Spleen (tissue), 11 donors: Measurements from ENCODE around the gene CROCC. TPM values are rescaled to one million over a fixed set of nuclear protein-coding genes. Genes with fewer than 3 reads are reported as not detected.
"Not testable (repeated sequence)": the region's sequence is repeated elsewhere in the genome, so short reads cannot be mapped to it uniquely, and the experiment has no call there.

ENCODE experiments used
- DNase-seq: peaks from one replicate; pipeline ENCODE4 v3.0.0-alpha.2; 2020
- H3K27ac ChIP-seq, 8 donors: fragments of 200-600 bp; sonication (generic) in 7 of 8; 1 replicate in 4 of 8; 2 replicates in 4 of 8; pipeline versions ENCODE4 v1.5.0 to v1.8.0; 2016 to 2021; ENCODE audit warnings: inconsistent platforms in 4 of 8, mild to moderate bottlenecking in 4 of 8, moderate library complexity in 1 of 8
- H3K27me3 ChIP-seq, 7 donors: fragments of 200-600 bp; sonication (generic) in 6 of 7; replicated peaks in 1 of 7; 1 replicate in 4 of 7; 2 replicates in 3 of 7; pipeline versions ENCODE4 v1.5.0 to v1.8.0; 2016 to 2021; ENCODE audit warnings: inconsistent platforms in 3 of 7, mild to moderate bottlenecking in 1 of 7
- H3K36me3 ChIP-seq, 6 donors: fragments of 200-600 bp; sonication (generic) in 5 of 6; 1 replicate in 4 of 6; 2 replicates in 2 of 6; pipeline versions ENCODE4 v1.5.0 to v1.8.0; 2016 to 2021; ENCODE audit warnings: inconsistent platforms in 2 of 6
- H3K4me1 ChIP-seq, 6 donors: fragments of 200-600 bp; sonication (generic) in 5 of 6; 1 replicate in 3 of 6; 2 replicates in 3 of 6; pipeline versions ENCODE4 v1.5.0 to v1.8.0; 2016 to 2021; ENCODE audit warnings: inconsistent platforms in 3 of 6
- H3K4me3 ChIP-seq, 8 donors: fragments of 200-600 bp; sonication (generic) in 7 of 8; 1 replicate in 4 of 8; 2 replicates in 4 of 8; pipeline versions ENCODE4 v1.5.0 to v1.8.0; 2016 to 2021; ENCODE audit warnings: inconsistent platforms in 4 of 8, mild to moderate bottlenecking in 4 of 8, moderate library complexity in 2 of 8
- H3K9me3 ChIP-seq, 8 donors: fragments of 200-600 bp; sonication (generic) in 7 of 8; 1 replicate in 4 of 8; 2 replicates in 4 of 8; pipeline versions ENCODE4 v1.5.0 to v1.8.0; 2016 to 2021; ENCODE audit warnings: inconsistent platforms in 4 of 8
- POLR2A ChIP-seq, 3 donors: fragments of 450-650 bp; IDR thresholded peaks; one replicate each; pipeline ENCODE4 v1.5.1; 2017; ENCODE audit warnings: antibody characterized with exemption in 3 of 3, mild to moderate bottlenecking in 1 of 3
- POLR2AphosphoS5 ChIP-seq, 3 donors: sonication (generic); formaldehyde crosslinking; IDR thresholded peaks; one replicate each; pipeline ENCODE4 v1.5.1; 2017; ENCODE audit warnings: antibody characterized with exemption in 3 of 3
- WGBS, 5 donors: extraction: QIAGEN DNeasy Blood & Tissue Kit in 3 of 5; methylation state at CpG; one replicate each; pipeline versions ENCODE4 v1.1.5 to v1.1.7; 2013 to 2018; 5-methylcytosine and 5-hydroxymethylcytosine counted together
- intact Hi-C: fragments of 100-400 bp; cut with DNase I; formaldehyde crosslinking; loops from one replicate; pipeline ENCODE4 v1.15.0; 2023; ENCODE audit warnings: low total_unique reads
- polyA plus RNA-seq, 3 donors: library from polyadenylated mRNA; stranded (reverse); fragments of 200-250 nt; gene quantifications; one replicate each; pipeline ENCODE4 v1.2.1, GENCODE V29; 2013
- total RNA-seq, 7 donors: library from RNA; depleted of rRNA in 3 of 7; stranded (reverse); fragments of >200 nt in 3 of 7; fragmentation: NEBNext Ultra II Directional in 4 of 7; extraction: Animal tissue kit (Norgen Biotek cat#: 25700) in 4 of 7; gene quantifications; one replicate each; pipeline versions ENCODE4 v1.1.0 to v1.2.1, GENCODE V29; 2016 to 2021
- TF ChIP-seq, protein P1 (sequence below), 11 experiments: fragments of 200-600 bp in 7 of 11; fragments of 450-650 bp in 4 of 11; sonication (generic) in 4 of 11; IDR thresholded peaks in 8 of 11; conservative IDR thresholded peaks in 3 of 11; 1 replicate in 7 of 11; 2 replicates in 4 of 11; pipeline versions ENCODE4 v1.4.0 to v1.8.0; 2016 to 2021; ENCODE audit warnings: antibody characterized with exemption in 11 of 11, inconsistent platforms in 4 of 11, mild to moderate bottlenecking in 1 of 11
- donor health status: healthy with polysubstance abuse.
- donor health status: DM: no; HTN: no; CAD: no; lungs with moderate emphysema.
- donor health status: DM: no; HTN: no; CAD: no.
- donor health status: Bipolar disorder and iron deficiency.
- donor health status: healthy.
- donor health status: DM: no; HTN: no; CAD: no.
- donor health status: DM: yes; HTN: yes; CAD: no.

CROCC gene
- total and polyA plus RNA-seq, 10 donors: 14.5 to 55.4 (median 30.7) TPM

DNA sequence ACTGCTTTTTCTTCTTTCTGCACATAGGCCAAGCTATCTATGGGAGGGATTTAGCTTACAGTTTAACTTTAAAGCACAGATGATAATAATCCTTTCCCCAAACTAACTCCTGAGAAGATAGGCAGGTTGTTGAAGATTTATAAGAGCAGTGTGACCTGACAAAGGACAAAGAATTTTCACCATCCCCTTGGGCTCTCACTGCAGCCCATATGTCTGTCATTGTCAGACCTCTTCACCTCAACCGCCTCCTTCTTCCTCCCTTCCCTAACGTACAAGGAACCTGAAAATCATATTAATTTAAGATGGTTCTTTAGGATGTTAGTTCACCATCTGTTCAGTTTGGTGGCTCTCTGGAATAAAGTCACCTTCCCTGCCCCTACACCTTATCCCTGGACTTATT lies 21.0 kb upstream of the CROCC start:
- Histone ChIP-seq H3K4me3 (no peak overlapping the region), H3K4me1 (peaks cover 14 to 60% (median 39%) of the 10 kb centered on the region in 6 donors), H3K9me3 (peaks cover 0 to 6% (median 5%) of the 10 kb centered on the region in 8 donors), H3K36me3 (no peaks in the 10 kb centered on the region), H3K27ac (peak overlapping the region in 3 of 8 donors; percentile 0 to 24 (median 9)), H3K27me3 (no peaks in the 10 kb centered on the region)
- intact Hi-C loops: no loop called here
- 45 to 64% (median 59%) methylated on average over 2 of the region's 2 CpGs for WGBS, 5 donors
- DNase-seq: no peak
- TF ChIP-seq POLR2A (IDR thresholded peaks at IDR 0.05): no peak
- no peak for TF ChIP-seq POLR2AphosphoS5 (IDR thresholded peaks at IDR 0.05)
- TF ChIP-seq, protein P1, sequence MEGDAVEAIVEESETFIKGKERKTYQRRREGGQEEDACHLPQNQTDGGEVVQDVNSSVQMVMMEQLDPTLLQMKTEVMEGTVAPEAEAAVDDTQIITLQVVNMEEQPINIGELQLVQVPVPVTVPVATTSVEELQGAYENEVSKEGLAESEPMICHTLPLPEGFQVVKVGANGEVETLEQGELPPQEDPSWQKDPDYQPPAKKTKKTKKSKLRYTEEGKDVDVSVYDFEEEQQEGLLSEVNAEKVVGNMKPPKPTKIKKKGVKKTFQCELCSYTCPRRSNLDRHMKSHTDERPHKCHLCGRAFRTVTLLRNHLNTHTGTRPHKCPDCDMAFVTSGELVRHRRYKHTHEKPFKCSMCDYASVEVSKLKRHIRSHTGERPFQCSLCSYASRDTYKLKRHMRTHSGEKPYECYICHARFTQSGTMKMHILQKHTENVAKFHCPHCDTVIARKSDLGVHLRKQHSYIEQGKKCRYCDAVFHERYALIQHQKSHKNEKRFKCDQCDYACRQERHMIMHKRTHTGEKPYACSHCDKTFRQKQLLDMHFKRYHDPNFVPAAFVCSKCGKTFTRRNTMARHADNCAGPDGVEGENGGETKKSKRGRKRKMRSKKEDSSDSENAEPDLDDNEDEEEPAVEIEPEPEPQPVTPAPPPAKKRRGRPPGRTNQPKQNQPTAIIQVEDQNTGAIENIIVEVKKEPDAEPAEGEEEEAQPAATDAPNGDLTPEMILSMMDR (IDR thresholded peaks at IDR 0.05 in 8 of 11, conservative IDR thresholded peaks at IDR 0.05 in 3 of 11): peak in 3 of 11 experiments; percentile 10 to 27 (median 17)

DNA sequence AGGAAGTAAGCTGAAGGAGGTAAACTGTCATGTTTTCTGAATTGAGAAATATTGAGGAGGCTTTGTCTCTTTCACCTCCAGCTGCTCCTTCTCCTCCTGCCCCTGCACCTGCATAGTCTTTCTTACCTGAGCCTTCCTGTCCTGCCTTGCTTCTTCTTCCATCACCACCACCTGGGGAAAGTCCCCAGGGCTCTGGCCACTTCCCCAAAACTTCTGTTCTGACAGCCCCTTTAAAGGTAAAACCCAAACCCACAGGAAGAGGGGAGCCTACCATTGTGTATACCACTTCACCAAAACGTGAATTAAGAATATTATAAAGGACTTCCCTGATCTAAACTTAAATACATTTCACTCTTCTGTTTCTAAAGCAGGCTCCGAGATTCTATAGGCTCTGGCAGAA lies 20.4 kb upstream of the CROCC start:
- H3K4me3 ChIP-seq, DNase-seq, H3K36me3 ChIP-seq, intact Hi-C loops, H3K27me3 ChIP-seq: not testable (repeated sequence)
- Histone ChIP-seq H3K4me1 (peaks cover 14 to 59% (median 39%) of the 10 kb centered on the region in 6 donors), H3K9me3 (peaks cover 0 to 12% (median 10%) of the 10 kb centered on the region in 8 donors), H3K27ac (peak overlapping the region in 3 of 8 donors; percentile 0 to 65 (median 24))
- 27 to 41% (median 29%) methylated on average over 2 of the region's 2 CpGs for WGBS, 5 donors

DNA sequence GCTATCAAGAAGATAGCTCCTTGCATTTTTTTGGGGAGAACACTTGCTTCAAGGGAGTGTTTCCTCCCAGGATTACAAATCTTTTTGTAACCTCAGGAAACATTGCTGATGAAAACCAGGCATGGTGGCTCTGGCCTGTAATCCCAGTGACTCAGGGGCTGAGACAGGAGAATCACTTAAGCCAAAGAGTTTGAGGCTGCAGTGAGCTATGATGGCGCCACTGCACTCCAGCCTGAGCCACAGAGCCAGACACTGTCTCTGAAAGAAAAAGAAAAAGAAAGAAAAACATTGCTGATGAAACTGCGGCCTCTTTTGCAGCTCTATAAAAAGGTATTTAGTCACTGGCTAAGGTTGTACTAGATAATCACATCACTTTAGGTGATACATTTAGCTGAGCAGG lies 18.7 kb upstream of the CROCC start:
- H3K36me3 ChIP-seq: no peaks in the 10 kb centered on the region
- H3K27me3 ChIP-seq: no peaks in the 10 kb centered on the region
- WGBS, 5 donors: 71 to 88% (median 85%) methylated on average over 2 of the region's 2 CpGs
- no peak overlapping the region for H3K4me3 ChIP-seq
- H3K9me3 ChIP-seq: peaks cover 0 to 22% (median 13%) of the 10 kb centered on the region in 8 donors
- H3K27ac ChIP-seq: peak overlapping the region; percentile 89 to 98 (median 96)
- intact Hi-C loops: no loop called here
- TF ChIP-seq, protein P1 (IDR thresholded peaks at IDR 0.05 in 8 of 11, conservative IDR thresholded peaks at IDR 0.05 in 3 of 11): no peak
- TF ChIP-seq POLR2A (IDR thresholded peaks at IDR 0.05) (no peak), POLR2AphosphoS5 (IDR thresholded peaks at IDR 0.05) (no peak)
- DNase-seq: no peak
- H3K4me1 ChIP-seq: peaks cover 7 to 45% (median 32%) of the 10 kb centered on the region in 6 donors

DNA sequence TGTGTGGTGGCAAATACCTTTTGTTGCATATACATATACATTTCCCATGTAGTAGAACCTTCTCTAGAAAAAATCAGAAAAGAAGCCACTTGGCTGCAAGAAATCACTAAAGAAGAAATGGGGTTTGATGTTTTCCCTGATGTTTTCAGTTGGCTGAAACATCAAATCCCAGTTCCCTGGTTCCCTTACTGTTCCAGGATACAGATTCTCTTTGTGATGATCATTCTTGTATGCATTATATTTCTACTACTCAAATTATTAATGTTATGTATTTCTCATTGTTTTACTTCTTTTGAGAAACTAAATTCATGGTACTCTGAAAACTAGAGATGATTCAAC lies 18.3 kb upstream of the CROCC start:
- H3K4me3 ChIP-seq: peak overlapping the region in 7 of 8 donors; percentile 24 to 71 (median 39)
- intact Hi-C loops: no loop called here
- peaks cover 7 to 45% (median 32%) of the 10 kb centered on the region in 6 donors for H3K4me1 ChIP-seq
- no peaks in the 10 kb centered on the region for H3K36me3 ChIP-seq
- H3K27me3 ChIP-seq: no peaks in the 10 kb centered on the region
- peak overlapping the region; percentile 89 to 98 (median 96) for H3K27ac ChIP-seq
- peaks cover 0 to 22% (median 13%) of the 10 kb centered on the region in 8 donors for H3K9me3 ChIP-seq
- no peak for DNase-seq
- TF ChIP-seq, protein P1 (IDR thresholded peaks at IDR 0.05 in 8 of 11, conservative IDR thresholded peaks at IDR 0.05 in 3 of 11): no peak
- TF ChIP-seq POLR2A (IDR thresholded peaks at IDR 0.05): no peak
- no peak for TF ChIP-seq POLR2AphosphoS5 (IDR thresholded peaks at IDR 0.05)
